Loucy (cell line): ENCODE measurements around the gene HYAL3.
"Not testable (repeated sequence)": the region's sequence is repeated elsewhere in the genome, so short reads cannot be mapped to it uniquely, and the experiment has no call there.

Source experiments
- H2AFZ ChIP-seq: fragments of 200-600 bp; sonication (generic); 2 replicates; pipeline ENCODE4 v1.6.0; 2016; ENCODE audit warnings: antibody characterized with exemption, mild to moderate bottlenecking, low read length, moderate library complexity
- H3F3A ChIP-seq: fragments of 200-600 bp; 2 replicates; pipeline ENCODE4 v1.6.0; 2016; ENCODE audit warnings: antibody characterized with exemption, low read depth, mild to moderate bottlenecking
- H3K27me3 ChIP-seq: fragments of 200-600 bp; sonication (generic); 2 replicates; pipeline ENCODE4 v1.6.1; 2014; ENCODE audit warnings: low read length, mild to moderate bottlenecking; ENCODE audit not compliant: insufficient read depth, poor library complexity, severe bottlenecking
- H3K36me3 ChIP-seq: fragments of 200-600 bp; sonication (generic); 2 replicates; pipeline ENCODE4 v1.6.1; 2016; ENCODE audit warnings: low read length; ENCODE audit not compliant: insufficient read depth
- H3K4me1 ChIP-seq: fragments of 200-600 bp; sonication (generic); 2 replicates; pipeline ENCODE4 v1.5.1; 2014; ENCODE audit warnings: low read length, mild to moderate bottlenecking; ENCODE audit not compliant: insufficient read depth, poor library complexity, severe bottlenecking
- H3K4me2 ChIP-seq: fragments of 200-600 bp; sonication (generic); 2 replicates; pipeline ENCODE4 v1.6.0; 2014; ENCODE audit warnings: antibody characterized with exemption, low read length, low read depth, mild to moderate bottlenecking; ENCODE audit not compliant: poor library complexity, severe bottlenecking
- H3K4me3 ChIP-seq: fragments of 200-600 bp; sonication (generic); 2 replicates; pipeline ENCODE4 v1.5.1; 2014; ENCODE audit warnings: low read length, mild to moderate bottlenecking, mixed read lengths; ENCODE audit not compliant: poor library complexity, severe bottlenecking
- H3K79me2 ChIP-seq: fragments of 200-600 bp; sonication (generic); 2 replicates; pipeline ENCODE4 v1.6.1; 2014; ENCODE audit warnings: low read length; ENCODE audit not compliant: insufficient read depth
- H3K9ac ChIP-seq: fragments of 200-600 bp; sonication (generic); 2 replicates; pipeline ENCODE4 v1.6.0; 2014; ENCODE audit warnings: mild to moderate bottlenecking, low read depth, low read length, moderate library complexity; ENCODE audit not compliant: poor library complexity, severe bottlenecking
- H3K9me2 ChIP-seq: fragments of 200-600 bp; sonication (generic); replicated peaks from 2 replicates; pipeline ENCODE4 v1.6.1; 2016; ENCODE audit warnings: low read depth, low read length, mixed read lengths
- H3K9me3 ChIP-seq: fragments of 200-600 bp; sonication (generic); 2 replicates; pipeline ENCODE4 v1.6.1; 2014; ENCODE audit warnings: mild to moderate bottlenecking, antibody characterized with exemption, low read length, low read depth; ENCODE audit not compliant: insufficient read depth
- H4K20me1 ChIP-seq: fragments of 200-600 bp; sonication (generic); 2 replicates; pipeline ENCODE4 v1.6.0; 2014; ENCODE audit warnings: antibody characterized with exemption, low read length, mild to moderate bottlenecking; ENCODE audit not compliant: insufficient read depth, poor library complexity, severe bottlenecking
- CTCF ChIP-seq: fragments of 200-600 bp; sonication (generic); conservative IDR thresholded peaks from 2 replicates; pipeline ENCODE4 v1.5.1; 2014; ENCODE audit warnings: mild to moderate bottlenecking, antibody characterized with exemption, low read length
- EZH2phosphoT487 ChIP-seq: fragments of 200-600 bp; IDR thresholded peaks from 2 replicates; pipeline ENCODE4 v1.6.1; 2018; ENCODE audit warnings: antibody characterized with exemption, mild to moderate bottlenecking, moderate library complexity, borderline replicate concordance

Gene HYAL3

GRCh38 chr3:50263478-50264382 is 35.5 kb downstream of the HYAL3 start:
- H3K4me3 ChIP-seq, result no peak overlapping the region
- H3K36me3 ChIP-seq, result peaks cover 8% of the 10 kb centered on the region; the same call in 1 of the 2 replicates
- H3K79me2 ChIP-seq, result peaks cover 12% of the 10 kb centered on the region; the same call in 1 of the 2 replicates
- H3F3A ChIP-seq, result peaks cover 4% of the 10 kb centered on the region; the same call in 1 of the 2 replicates
- no peaks in the 10 kb centered on the region for H3K27me3 ChIP-seq
- no peak overlapping the region for H3K9ac ChIP-seq
- no peaks in the 10 kb centered on the region for H3K9me2 ChIP-seq
- H3K4me2 ChIP-seq, result no peak overlapping the region
- TF ChIP-seq EZH2phosphoT487, result no peak
- no peak for TF ChIP-seq CTCF
- H3K4me1 ChIP-seq, result peaks cover 13% of the 10 kb centered on the region
- no peaks in the 10 kb centered on the region for H4K20me1 ChIP-seq
- no peak overlapping the region for H2AFZ ChIP-seq
- H3K9me3 ChIP-seq, result no peaks in the 10 kb centered on the region

- Histone ChIP-seq H3K4me1 (peaks cover 13% of the 10 kb centered on the region), H3K4me3 (no peak overlapping the region)
- no peak for TF ChIP-seq CTCF
- no peak for TF ChIP-seq EZH2phosphoT487
These were observed 36.4 kb downstream of the HYAL3 start for GRCh38 chr3:50262778-50263177.

GRCh38 chr3:50262200-50262599 is 37.0 kb downstream of the HYAL3 start:
- not testable (repeated sequence) for H4K20me1 ChIP-seq, H3K9me2 ChIP-seq, H3K27me3 ChIP-seq, H3K9me3 ChIP-seq, H3K4me2 ChIP-seq, H2AFZ ChIP-seq, H3K9ac ChIP-seq, H3K4me3 ChIP-seq, H3F3A ChIP-seq
- peaks cover 13% of the 10 kb centered on the region for H3K4me1 ChIP-seq
- peaks cover 12% of the 10 kb centered on the region; the same call in 1 of the 2 replicates for H3K79me2 ChIP-seq
- peaks cover 23% of the 10 kb centered on the region; the same call in 1 of the 2 replicates for H3K36me3 ChIP-seq

More at GRCh38 chr3:50262778-50263177, 36.4 kb downstream of the HYAL3 start:
- Histone ChIP-seq H3K9me2 (no peaks in the 10 kb centered on the region), H3F3A (peaks cover 4% of the 10 kb centered on the region; the same call in 1 of the 2 replicates), H3K9me3 (no peaks in the 10 kb centered on the region), H4K20me1 (peaks cover 2% of the 10 kb centered on the region), H3K9ac (no peak overlapping the region), H3K79me2 (peaks cover 12% of the 10 kb centered on the region; the same call in 1 of the 2 replicates), H3K27me3 (no peaks in the 10 kb centered on the region), H2AFZ (no peak overlapping the region), H3K36me3 (peaks cover 17% of the 10 kb centered on the region; the same call in 1 of the 2 replicates), H3K4me2 (no peak overlapping the region)
